Stimulated activated CD4-positive, alpha-beta T cell treated with anti-CD3 and anti-CD28 coated beads, Interleukin-15, amount 100 ng/mL, for 48 hours (primary cell): ENCODE data around the gene TMEM129.

Source experiments
- DNase-seq, 2 donors: peaks; one replicate each; pipeline ENCODE4 v3.0.0-alpha.2; 2020; ENCODE audit warnings: low read depth in 2 of 2

Gene TMEM129

GRCh38 chr4:1758306-1759121 lies 37.4 kb upstream of the TMEM129 start:
- no peak for DNase-seq

DNA sequence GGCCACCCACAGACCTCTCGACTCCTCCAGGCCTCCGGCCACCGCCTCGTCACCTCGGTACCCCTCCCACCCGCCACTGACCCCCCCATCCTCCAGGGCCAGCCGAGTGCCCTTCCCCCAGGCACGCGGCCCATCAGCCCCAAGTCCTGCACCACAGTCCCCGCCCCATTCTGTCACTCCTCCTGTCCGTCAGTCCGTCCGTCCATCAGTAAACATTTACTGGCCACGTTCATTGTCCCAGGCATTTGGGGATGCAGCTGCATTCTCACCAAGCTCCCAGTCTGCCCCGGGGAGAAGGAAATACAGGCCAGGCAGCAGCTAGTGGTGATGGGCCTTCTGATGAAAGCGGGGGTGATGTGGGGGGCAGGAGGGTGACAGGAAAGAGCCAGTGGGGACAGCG lies 36.7 kb upstream of the TMEM129 start:
- no peak for DNase-seq

GRCh38 chr4:1756893-1757779 lies 36.0 kb upstream of the TMEM129 start:
- DNase-seq = no peak

- DNase-seq = no peak
These were observed 35.0 kb upstream of the TMEM129 start for GRCh38 chr4:1756079-1756478.

- DNase-seq = no peak
These were observed 34.2 kb upstream of the TMEM129 start for GRCh38 chr4:1755297-1755696.

GRCh38 chr4:1754336-1754735 lies 33.2 kb upstream of the TMEM129 start:
- DNase-seq = no peak

GRCh38 chr4:1753697-1754311 lies 32.7 kb upstream of the TMEM129 start:
- DNase-seq = no peak

DNA sequence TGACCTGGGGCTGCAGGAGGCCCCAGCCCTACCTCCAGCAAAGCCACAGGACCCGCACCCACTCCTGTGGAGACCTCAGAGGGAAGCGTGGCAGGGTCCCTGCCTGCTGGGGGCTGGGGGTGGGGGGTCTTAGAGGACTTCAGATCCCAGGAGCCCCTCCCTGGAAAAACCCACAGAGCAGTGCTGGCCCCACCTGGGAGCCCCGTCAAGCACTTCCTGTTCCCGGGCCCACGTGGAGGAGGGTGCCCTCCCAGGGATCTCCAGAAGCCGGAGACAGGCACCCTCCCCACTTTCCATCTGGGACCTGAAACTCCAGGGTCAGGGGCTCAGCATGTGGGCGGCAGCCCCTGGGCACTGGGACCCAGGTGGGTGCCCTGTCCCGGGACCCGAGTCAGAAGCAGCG lies 32.2 kb upstream of the TMEM129 start:
- DNase-seq = no peak

DNA sequence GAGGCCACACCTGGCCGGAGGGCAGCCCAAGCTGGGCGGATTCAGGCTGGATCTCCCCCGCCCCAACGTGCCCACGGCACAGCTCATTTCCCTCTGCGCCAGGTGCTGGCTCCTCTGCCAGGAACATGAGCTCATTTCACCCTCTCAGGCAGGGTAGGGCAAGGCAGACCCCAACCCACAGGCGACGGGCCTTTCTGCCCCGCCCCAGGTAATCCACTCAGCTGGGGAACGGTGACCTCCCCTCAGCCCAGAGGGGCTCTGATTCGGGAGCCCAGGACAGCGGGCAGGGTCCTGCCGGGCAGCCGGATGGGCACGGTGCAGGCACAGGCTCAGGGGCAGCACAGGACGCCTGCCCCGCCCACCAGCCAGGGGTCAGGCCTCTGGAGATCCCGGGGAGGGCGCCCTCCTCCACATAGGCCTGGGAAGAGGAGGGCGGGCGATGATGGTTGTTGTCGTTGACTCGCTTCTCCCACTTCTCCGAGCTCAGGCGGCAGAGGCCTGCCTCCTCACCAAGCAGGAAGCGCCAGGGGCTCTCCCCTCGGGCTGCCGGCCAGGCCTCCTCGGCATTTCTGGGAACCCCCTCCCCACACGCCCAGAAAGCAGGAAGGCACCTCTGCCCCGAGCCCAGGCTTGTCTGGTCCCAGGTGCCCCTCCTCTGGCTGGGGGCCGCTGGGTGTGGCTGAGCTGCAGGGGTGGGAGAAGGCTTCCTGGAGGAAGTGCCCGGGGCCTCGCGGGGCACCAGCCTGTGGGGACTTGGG lies 31.3 kb upstream of the TMEM129 start:
- DNase-seq = peak in 1 of 2 donors; percentile 36

GRCh38 chr4:1751919-1752283 lies 30.8 kb upstream of the TMEM129 start:
- no peak for DNase-seq

DNA sequence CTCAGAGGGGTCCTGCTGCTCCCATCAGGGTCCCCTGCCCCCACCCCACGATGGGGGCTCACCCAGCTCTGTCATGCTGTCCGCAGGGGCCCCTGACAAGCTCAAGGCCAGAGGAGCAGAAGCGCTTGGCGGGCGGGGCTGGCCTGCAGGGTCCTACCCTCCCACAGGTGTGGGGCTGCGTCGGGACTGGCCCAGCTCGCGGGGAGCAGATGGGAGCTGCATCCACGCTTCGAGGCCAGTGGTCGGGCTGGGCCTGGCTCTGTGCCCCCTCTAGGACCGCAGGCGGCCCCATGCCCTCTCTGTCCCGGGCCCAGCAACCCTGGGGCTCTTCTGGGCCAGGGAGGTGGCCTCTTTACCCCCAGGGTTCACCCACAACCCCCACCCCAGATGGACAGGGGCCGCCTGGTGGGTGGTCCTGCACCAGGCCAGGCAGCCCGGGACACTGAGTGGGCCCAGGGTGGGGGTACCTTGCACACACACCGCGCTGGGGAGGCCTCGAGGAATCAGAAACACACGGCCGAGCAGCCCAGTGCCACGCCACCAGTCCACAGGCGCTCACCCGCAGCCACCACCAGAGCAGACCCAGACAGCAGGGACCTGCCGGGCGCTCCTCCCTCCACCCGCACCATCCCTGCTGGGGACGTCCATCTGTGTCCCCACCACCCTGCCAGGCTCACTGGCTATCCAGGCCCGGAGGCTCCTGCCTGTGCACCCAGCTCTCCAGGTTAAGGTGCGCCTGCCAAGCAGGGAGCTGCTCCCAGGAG lies 30.2 kb upstream of the TMEM129 start:
- DNase-seq = no peak

DNA sequence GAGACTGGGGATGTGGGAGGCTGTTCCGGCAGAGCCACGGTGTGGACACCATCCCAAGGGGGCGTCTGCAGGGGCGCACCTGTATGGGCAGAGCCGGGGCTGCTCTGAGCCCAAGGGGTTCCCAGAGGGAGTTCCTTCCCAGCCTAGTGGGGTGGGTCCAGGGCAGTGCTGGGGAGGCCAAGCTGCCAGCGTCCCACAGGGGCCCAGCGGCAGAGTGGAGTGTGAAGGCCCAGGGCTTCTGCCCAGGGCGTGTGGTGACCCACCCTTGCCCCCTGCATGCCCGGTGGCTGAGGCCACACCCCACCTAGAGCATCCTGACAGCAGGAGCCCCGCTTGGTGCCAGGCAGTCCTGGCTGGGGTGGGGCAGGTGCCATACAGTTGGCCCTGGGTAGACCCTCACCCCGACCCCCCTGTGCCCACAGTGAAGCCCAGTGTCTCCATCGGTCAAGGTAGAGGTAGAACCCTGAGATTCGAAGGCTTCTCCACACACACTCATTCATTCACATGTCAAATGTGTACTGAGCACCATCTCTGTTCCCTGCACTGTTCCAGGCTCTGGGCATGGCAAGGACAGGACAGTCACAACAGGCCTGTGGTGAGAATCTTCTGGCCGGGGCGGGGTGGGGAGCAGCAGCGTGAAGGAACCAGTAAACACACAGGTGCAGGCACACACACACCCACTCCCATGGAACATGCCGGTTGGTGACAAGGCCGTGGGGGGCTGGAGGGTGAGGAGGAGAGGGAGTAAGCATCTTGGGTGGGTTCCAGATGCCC lies 29.4 kb upstream of the TMEM129 start:
- DNase-seq = no peak

GRCh38 chr4:1749826-1750225 lies 28.7 kb upstream of the TMEM129 start:
- DNase-seq = no peak

DNA sequence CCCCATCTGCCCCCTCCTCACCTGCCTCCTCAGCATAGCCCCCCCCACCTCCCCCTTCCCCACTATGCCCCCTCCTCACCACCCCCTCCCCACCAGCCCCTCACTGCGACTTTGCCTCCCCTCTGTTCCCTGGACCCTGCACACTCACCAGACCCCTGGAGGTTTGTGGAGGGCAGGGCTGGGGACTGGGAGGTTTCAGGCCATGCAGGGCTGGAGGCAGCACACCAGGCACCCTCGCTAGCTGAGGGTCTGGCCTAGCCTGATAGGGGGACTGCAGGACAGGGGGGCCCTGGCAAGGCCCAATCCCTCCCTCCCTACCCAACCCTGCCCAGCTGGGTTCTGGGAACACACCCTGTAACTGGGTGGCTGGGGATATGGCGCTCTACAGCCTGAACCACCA lies 28.2 kb upstream of the TMEM129 start:
- no peak for DNase-seq

DNA sequence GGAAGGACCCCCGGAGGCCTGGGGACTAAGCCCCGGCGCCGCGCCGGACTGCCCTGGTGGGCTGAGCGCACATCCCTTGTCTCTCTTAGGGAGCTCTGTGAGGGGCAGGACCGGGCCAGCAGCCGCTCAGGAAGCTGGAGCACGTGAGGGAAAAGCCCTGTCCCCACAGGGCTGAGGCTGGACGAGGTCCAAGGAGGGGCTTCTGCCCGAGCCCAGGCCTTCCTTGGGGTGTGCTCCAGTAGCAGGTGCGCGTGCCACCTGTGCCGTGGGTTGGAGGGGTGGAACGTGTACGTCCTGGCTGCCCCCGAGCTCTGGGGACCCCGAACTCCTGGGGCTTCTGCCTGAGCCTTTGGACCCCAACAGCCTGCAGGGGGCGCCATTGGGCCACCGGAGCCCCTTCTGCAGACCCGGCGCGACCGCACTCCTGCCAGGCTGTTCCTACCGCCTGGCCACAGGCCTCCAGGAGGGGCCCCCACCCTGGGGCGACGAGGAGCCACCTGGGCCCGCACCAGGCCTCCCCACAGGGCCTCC lies 27.4 kb upstream of the TMEM129 start:
- peak; percentile 70 to 78 for DNase-seq

DNA sequence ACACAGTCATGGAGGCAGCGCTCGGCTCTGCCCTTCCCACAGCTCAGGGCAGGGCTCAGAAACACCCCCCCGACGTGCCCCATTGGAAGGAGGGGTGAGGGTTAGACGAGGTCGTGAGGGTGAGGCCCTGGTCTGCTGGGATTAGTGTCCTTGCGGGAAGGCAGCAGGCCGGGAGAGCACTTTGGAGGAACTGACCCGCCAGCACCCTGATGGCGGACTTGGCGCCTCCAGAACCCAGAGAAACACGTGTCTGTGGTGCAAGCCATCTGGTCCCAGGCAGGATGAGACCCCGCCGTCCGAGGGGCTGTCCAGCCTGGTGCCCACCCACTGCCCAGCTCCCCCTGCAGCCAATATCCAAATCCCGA lies 26.5 kb upstream of the TMEM129 start:
- no peak for DNase-seq

DNA sequence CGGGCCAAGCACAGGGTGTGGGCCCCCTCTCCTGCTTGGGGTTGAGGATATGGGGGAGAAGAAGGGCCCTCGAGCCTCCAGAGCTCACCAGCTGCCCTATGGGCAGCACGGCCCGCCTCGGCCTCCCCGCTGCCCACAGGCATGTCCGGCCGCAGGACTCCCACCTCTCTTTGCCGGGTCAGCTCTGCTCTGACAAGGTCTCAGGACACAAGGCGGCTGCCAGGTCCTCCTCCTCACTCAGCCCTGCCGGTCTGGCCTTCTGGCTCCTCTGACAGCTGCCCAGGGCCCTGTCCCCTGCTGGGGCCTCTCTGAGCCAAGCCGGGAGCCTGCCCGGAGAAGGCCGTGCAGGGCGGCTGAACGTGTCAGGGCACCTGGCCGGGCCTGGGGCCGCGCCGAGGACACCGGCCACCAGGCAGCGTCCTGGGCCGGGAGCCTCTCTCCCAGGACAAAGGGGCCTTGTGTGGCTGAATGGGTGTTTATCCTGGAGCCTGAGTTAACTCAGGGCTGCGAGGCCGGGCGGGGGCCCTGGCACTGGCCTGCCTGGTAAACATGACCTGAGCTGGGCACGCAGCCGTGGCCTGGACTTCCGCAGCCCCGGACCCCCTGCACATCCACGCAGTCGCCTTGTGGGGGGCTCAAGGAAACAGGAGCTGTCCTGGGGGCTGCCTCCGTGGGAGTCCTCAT lies 25.9 kb upstream of the TMEM129 start:
- no peak for DNase-seq

GRCh38 chr4:1746265-1746691 lies 25.2 kb upstream of the TMEM129 start:
- peak; percentile 68 to 70 for DNase-seq

GRCh38 chr4:1745697-1746096 lies 24.6 kb upstream of the TMEM129 start:
- DNase-seq = no peak
